Esophagus squamous epithelium (tissue), 5 donors: ENCODE measurements around the gene STAC. TPM values are rescaled to one million over a fixed set of nuclear protein-coding genes. Genes with fewer than 3 reads are reported as not detected.

Experiments
- DNase-seq: peaks from one replicate; lab custom pipeline; 2025; lab: John Stamatoyannopoulos, UW
- H3K27ac ChIP-seq, 4 donors: fragments of 200-600 bp; sonication (generic); one replicate each; pipeline ENCODE4 v1.5.1; 2016 to 2019; ENCODE audit warnings: mild to moderate bottlenecking in 1 of 4
- H3K27me3 ChIP-seq, 4 donors: fragments of 200-600 bp; sonication (generic); 1 replicate in 3 of 4; 2 replicates in 1 of 4; pipeline versions ENCODE4 v1.5.1 to v1.6.0; 2017 to 2021; ENCODE audit warnings: antibody characterized with exemption in 1 of 4
- H3K36me3 ChIP-seq, 3 donors: fragments of 200-600 bp; sonication (generic); one replicate each; pipeline ENCODE4 v1.5.1; 2016 to 2019
- H3K4me1 ChIP-seq, 3 donors: fragments of 200-600 bp; sonication (generic); one replicate each; pipeline ENCODE4 v1.5.1; 2017 to 2019
- H3K4me3 ChIP-seq, 4 donors: fragments of 200-600 bp; sonication (generic); 1 replicate in 3 of 4; 2 replicates in 1 of 4; pipeline ENCODE4 v1.5.1; 2016 to 2019; ENCODE audit warnings: mild to moderate bottlenecking in 2 of 4, moderate library complexity in 1 of 4
- H3K9me3 ChIP-seq, 3 donors: fragments of 200-600 bp; sonication (generic); one replicate each; pipeline ENCODE4 v1.5.1; 2016 to 2019
- CTCF ChIP-seq, 6 experiments: fragments of 450-650 bp in 4 of 6; fragments of 200-600 bp in 2 of 6; sonication (generic) in 2 of 6; IDR thresholded peaks; one replicate each; pipeline ENCODE4 v1.5.1; 2016 to 2019; ENCODE audit warnings: antibody characterized with exemption in 6 of 6, mild to moderate bottlenecking in 4 of 6, moderate library complexity in 4 of 6
- POLR2A ChIP-seq, 4 donors: fragments of 450-650 bp; IDR thresholded peaks; one replicate each; pipeline ENCODE4 v1.6.1; 2017; ENCODE audit warnings: antibody characterized with exemption in 4 of 4, mild to moderate bottlenecking in 4 of 4, moderate library complexity in 3 of 4
- WGBS, 2 donors: methylation state at CpG; one replicate each; pipeline ENCODE4 v1.1.5; 2018; 5-methylcytosine and 5-hydroxymethylcytosine counted together
- intact Hi-C: fragments of 100-400 bp; cut with DNase I; formaldehyde crosslinking; loops from one replicate; pipeline ENCODE4 v1.15.0; 2022
- total RNA-seq, 4 donors: library from RNA; depleted of rRNA; stranded (reverse); fragments of >200 nt; gene quantifications; one replicate each; pipeline ENCODE4 v1.1.0, GENCODE V29; 2016
- donor health status: DM: yes; HTN: yes; CAD: no.

STAC gene, protein sequence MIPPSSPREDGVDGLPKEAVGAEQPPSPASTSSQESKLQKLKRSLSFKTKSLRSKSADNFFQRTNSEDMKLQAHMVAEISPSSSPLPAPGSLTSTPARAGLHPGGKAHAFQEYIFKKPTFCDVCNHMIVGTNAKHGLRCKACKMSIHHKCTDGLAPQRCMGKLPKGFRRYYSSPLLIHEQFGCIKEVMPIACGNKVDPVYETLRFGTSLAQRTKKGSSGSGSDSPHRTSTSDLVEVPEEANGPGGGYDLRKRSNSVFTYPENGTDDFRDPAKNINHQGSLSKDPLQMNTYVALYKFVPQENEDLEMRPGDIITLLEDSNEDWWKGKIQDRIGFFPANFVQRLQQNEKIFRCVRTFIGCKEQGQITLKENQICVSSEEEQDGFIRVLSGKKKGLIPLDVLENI
- under 1 TPM; 0.15 to 0.79 (median 0.46) TPM for total RNA-seq

DNA sequence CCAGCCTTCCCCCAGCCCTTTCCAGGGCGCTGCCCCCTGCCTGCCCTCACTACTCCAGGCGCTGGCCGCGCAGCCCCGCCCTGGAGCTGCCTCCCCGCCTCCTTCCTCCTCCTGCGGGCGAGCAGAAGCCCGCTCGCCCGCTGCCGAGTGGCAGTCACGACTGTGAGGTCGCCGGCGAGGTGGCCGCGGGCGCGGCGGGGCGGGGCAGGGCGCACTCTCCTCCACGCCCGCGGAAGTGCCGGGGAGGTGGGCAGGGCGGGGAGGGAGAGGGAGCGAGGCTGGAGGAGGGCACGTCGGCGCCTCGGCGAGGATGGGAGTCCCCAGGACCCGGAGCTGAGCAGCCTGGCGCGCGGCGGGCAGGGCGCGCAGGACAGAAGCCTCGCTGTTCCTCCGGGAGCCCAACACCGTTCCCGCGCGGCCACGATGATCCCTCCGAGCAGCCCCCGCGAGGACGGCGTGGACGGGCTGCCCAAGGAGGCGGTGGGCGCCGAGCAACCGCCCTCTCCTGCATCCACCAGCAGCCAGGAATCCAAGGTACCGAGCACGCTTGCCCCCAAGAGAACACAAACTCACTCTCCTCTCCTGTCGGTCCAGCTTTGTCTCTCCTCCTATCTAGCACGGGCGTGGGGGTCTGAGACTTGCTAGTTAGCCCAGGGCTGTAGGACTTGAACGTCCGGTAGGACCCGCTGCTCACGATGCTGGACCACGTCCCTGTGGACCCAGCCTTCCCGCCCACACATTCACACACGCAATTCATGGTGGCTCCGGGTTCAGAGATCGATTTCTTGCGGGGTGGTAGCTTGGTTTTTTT lies at the start of gene STAC:
Gene STAC, plus strand, starts transcription at position 284 of the 811 bp plus-strand sequence. Its CDS starts 140 bp downstream, at position 424.
- peak within 1 kb of the TSS in 2 of 4 donors; percentile 6 to 22 for H3K27ac ChIP-seq
- no peak for DNase-seq
- H3K4me3 ChIP-seq, result peak within 1 kb of the TSS; percentile 25 to 70 (median 42)
- peaks cover 0 to 15% (median 8%) of the 10 kb centered on the region in 3 donors for H3K4me1 ChIP-seq
- WGBS, 2 donors, result 3 to 4% methylated on average over 4 to 14 of the region's 73 CpGs
- no peaks in the 10 kb centered on the region for H3K9me3 ChIP-seq
- TF ChIP-seq CTCF (IDR thresholded peaks at IDR 0.05), result no peak
- no peak for TF ChIP-seq POLR2A (IDR thresholded peaks at IDR 0.05)
- no peaks in the 10 kb centered on the region for H3K36me3 ChIP-seq
- peaks cover 0 to 20% (median 0%) of the 10 kb centered on the region in 4 donors for H3K27me3 ChIP-seq
- intact Hi-C loops, result no loop called here

DNA sequence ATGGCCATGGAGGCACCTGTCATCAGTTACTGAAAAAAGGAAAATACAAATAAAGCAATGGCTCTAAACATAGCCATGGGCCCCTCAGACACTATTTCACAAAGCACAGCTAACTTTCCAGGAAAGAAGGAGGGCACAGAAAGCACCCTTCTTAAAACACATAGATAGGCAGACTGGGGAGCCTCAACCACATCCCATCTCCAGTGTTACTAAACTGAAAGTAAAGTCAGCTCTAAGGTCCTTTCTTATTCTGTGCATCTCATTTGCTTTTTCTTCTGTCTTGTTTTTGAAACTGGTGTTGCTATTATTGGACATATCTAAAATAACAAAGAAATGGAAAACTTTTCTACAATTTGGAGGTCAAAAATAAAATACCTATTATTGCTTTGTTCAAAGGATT lies 48.2 kb upstream of the STAC start:
- intact Hi-C loops, result no loop called here
- no peaks in the 10 kb centered on the region for H3K27me3 ChIP-seq
- H3K27ac ChIP-seq, result no peak overlapping the region
- H3K9me3 ChIP-seq, result no peaks in the 10 kb centered on the region
- no peak overlapping the region for H3K4me3 ChIP-seq
- no peak for DNase-seq
- H3K4me1 ChIP-seq, result no peaks in the 10 kb centered on the region
- H3K36me3 ChIP-seq, result no peaks in the 10 kb centered on the region
- no peak for TF ChIP-seq CTCF (IDR thresholded peaks at IDR 0.05)
- no peak for TF ChIP-seq POLR2A (IDR thresholded peaks at IDR 0.05)

DNA sequence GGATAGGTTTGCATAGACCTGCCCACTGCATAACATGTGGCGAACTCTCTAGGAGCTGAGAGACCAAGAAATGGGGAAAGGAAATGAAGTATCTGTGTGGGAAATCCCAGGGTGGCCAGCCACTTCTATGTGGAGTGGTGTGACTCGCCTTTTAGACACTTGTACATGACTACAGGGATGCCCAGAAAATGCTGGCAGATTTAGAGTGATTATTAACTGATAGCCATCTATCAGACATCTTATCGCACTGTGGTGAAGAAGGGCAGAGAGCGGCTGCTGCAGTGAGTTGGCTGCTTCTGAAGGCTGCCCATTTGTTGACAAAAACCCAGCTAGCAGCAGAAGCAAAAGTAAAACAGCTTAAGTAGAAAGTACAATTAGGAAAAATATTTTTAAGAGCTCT lies 18.1 kb upstream of the STAC start:
- TF ChIP-seq POLR2A (IDR thresholded peaks at IDR 0.05), result no peak
- TF ChIP-seq CTCF (IDR thresholded peaks at IDR 0.05), result no peak
- no peaks in the 10 kb centered on the region for H3K9me3 ChIP-seq
- no peaks in the 10 kb centered on the region for H3K27me3 ChIP-seq
- WGBS, 2 donors, result 75 to 78% methylated on average over 3 to 4 of the region's 4 CpGs
- intact Hi-C loops, result no loop called here
- H3K36me3 ChIP-seq, result no peaks in the 10 kb centered on the region
- H3K27ac ChIP-seq, result no peak overlapping the region
- H3K4me1 ChIP-seq, result no peaks in the 10 kb centered on the region
- H3K4me3 ChIP-seq, result no peak overlapping the region
- DNase-seq, result no peak

DNA sequence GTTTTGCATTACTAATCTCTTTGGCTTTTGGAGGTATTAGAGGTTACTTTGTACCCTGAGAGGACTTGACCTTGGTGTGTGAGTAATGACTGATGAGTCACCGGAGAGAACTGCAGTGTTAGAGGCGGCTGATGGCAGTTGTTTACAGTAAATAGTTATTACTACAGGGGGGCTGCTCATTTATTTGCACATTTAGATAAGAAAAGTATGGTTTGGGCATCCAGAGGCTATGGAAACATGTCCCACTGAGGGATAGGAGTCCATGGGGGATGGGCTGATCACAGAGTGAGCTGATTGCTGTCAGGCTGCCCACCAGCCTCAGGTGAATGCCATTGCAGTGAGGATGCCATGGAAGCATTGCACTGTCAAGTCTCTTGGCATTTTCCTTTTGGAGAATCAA lies 17.3 kb upstream of the STAC start:
- Histone ChIP-seq H3K4me1 (no peaks in the 10 kb centered on the region), H3K27ac (no peak overlapping the region), H3K4me3 (no peak overlapping the region), H3K36me3 (no peaks in the 10 kb centered on the region), H3K9me3 (no peaks in the 10 kb centered on the region), H3K27me3 (no peaks in the 10 kb centered on the region)
- TF ChIP-seq CTCF (IDR thresholded peaks at IDR 0.05), result no peak
- TF ChIP-seq POLR2A (IDR thresholded peaks at IDR 0.05), result no peak
- DNase-seq, result no peak
- 14 to 15% methylated on average over 2 of the region's 2 CpGs for WGBS, 2 donors
- intact Hi-C loops, result no loop called here

- 83 to 93% methylated on average over 4 of the region's 4 CpGs for WGBS, 2 donors
- H3K27me3 ChIP-seq, result no peaks in the 10 kb centered on the region
- no peaks in the 10 kb centered on the region for H3K4me1 ChIP-seq
- H3K4me3 ChIP-seq, result no peak overlapping the region
- DNase-seq, result no peak
- TF ChIP-seq POLR2A (IDR thresholded peaks at IDR 0.05), result no peak
- no peak for TF ChIP-seq CTCF (IDR thresholded peaks at IDR 0.05)
- H3K27ac ChIP-seq, result no peak overlapping the region
- no peaks in the 10 kb centered on the region for H3K36me3 ChIP-seq
- intact Hi-C loops, result no loop called here
- H3K9me3 ChIP-seq, result no peaks in the 10 kb centered on the region
Observed at GRCh38 chr3:36364260-36364659, 16.0 kb upstream of the STAC start.
